ENCODE measurements around the gene CCDC78.

The CCDC78 gene

GRCh38 chr16:725041-725376, 1.2 kb downstream of the CCDC78 start:
- Histone ChIP-seq H3K36me3 (ENCODE audit: insufficient read depth, low read length) (no peaks in the 10 kb centered on the region), H3K4me2 (ENCODE audit: low read depth, low read length, poor library complexity, severe bottlenecking) (no peak overlapping the region), H3K9me3 (ENCODE audit: insufficient read depth, low read depth, low read length) (no peaks in the 10 kb centered on the region), H4K20me1 (ENCODE audit: insufficient read depth, low read length, poor library complexity, severe bottlenecking) (no peaks in the 10 kb centered on the region), H2AFZ (ENCODE audit: low read length) (no peak overlapping the region), H3K9ac (ENCODE audit: low read depth, low read length, poor library complexity, severe bottlenecking) (no peak overlapping the region), H3K27me3 (ENCODE audit: insufficient read depth, low read length, poor library complexity, severe bottlenecking) (no peaks in the 10 kb centered on the region), H3K4me1 (ENCODE audit: insufficient read depth, low read length, poor library complexity, severe bottlenecking) (no peaks in the 10 kb centered on the region), H3K9me2 (replicated peaks; ENCODE audit: low read depth, low read length) (no peaks in the 10 kb centered on the region), H3K79me2 (ENCODE audit: insufficient read depth, low read length) (no peaks in the 10 kb centered on the region), H3K4me3 (ENCODE audit: low read length, poor library complexity, severe bottlenecking) (no peak overlapping the region), H3F3A (ENCODE audit: low read depth) (no peaks in the 10 kb centered on the region)
- TF ChIP-seq EZH2phosphoT487 (IDR thresholded peaks at IDR 0.05; ENCODE audit: borderline replicate concordance) (no peak), CTCF (conservative IDR thresholded peaks at IDR 0.05; ENCODE audit: low read length) (no peak)

GRCh38 chr16:724188-725040, 1.8 kb downstream of the CCDC78 start:
- no peak overlapping the region for H3K9ac ChIP-seq (ENCODE audit: low read depth, low read length, poor library complexity, severe bottlenecking)
- no peaks in the 10 kb centered on the region for H3F3A ChIP-seq (ENCODE audit: low read depth)
- no peaks in the 10 kb centered on the region for H3K9me3 ChIP-seq (ENCODE audit: insufficient read depth, low read depth, low read length)
- TF ChIP-seq CTCF (conservative IDR thresholded peaks at IDR 0.05; ENCODE audit: low read length) (no peak), EZH2phosphoT487 (IDR thresholded peaks at IDR 0.05; ENCODE audit: borderline replicate concordance) (no peak)
- no peak overlapping the region for H3K4me3 ChIP-seq (ENCODE audit: low read length, poor library complexity, severe bottlenecking)
- H3K36me3 ChIP-seq (ENCODE audit: insufficient read depth, low read length): no peaks in the 10 kb centered on the region
- H4K20me1 ChIP-seq (ENCODE audit: insufficient read depth, low read length, poor library complexity, severe bottlenecking): no peaks in the 10 kb centered on the region
- H3K9me2 ChIP-seq (replicated peaks; ENCODE audit: low read depth, low read length): no peaks in the 10 kb centered on the region
- no peaks in the 10 kb centered on the region for H3K79me2 ChIP-seq (ENCODE audit: insufficient read depth, low read length)
- no peak overlapping the region for H3K4me2 ChIP-seq (ENCODE audit: low read depth, low read length, poor library complexity, severe bottlenecking)
- H2AFZ ChIP-seq (ENCODE audit: low read length): no peak overlapping the region
- no peaks in the 10 kb centered on the region for H3K27me3 ChIP-seq (ENCODE audit: insufficient read depth, low read length, poor library complexity, severe bottlenecking)
- H3K4me1 ChIP-seq (ENCODE audit: insufficient read depth, low read length, poor library complexity, severe bottlenecking): peaks cover 2% of the 10 kb centered on the region

DNA sequence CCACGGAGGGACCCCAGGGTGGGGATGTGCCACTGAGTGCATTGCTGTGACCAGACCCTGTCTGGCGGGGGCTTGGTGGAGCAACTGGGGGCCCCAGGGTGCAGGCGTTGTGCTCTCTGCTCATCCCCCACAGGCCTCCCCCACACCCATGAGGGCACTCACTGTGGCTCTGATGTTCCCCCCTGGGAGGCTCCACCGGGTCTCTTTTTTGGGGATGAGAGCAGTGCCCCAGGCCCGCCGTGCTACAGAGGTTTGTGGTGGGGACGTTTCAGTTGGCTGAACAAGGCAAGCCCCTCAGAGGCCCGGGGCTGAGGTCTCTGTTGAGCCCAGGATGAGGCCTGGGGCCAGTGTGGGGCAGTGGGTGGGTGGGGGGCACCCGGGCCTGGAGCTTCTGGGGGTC, 2.5 kb downstream of the CCDC78 start:
- H3F3A ChIP-seq (ENCODE audit: low read depth): no peaks in the 10 kb centered on the region
- no peaks in the 10 kb centered on the region for H3K9me3 ChIP-seq (ENCODE audit: insufficient read depth, low read depth, low read length)
- H3K9ac ChIP-seq (ENCODE audit: low read depth, low read length, poor library complexity, severe bottlenecking): no peak overlapping the region
- peaks cover 7% of the 10 kb centered on the region for H3K4me1 ChIP-seq (ENCODE audit: insufficient read depth, low read length, poor library complexity, severe bottlenecking)
- H3K9me2 ChIP-seq (replicated peaks; ENCODE audit: low read depth, low read length): no peaks in the 10 kb centered on the region
- H3K79me2 ChIP-seq (ENCODE audit: insufficient read depth, low read length): no peaks in the 10 kb centered on the region
- no peak overlapping the region for H2AFZ ChIP-seq (ENCODE audit: low read length)
- H3K36me3 ChIP-seq (ENCODE audit: insufficient read depth, low read length): no peaks in the 10 kb centered on the region
- H4K20me1 ChIP-seq (ENCODE audit: insufficient read depth, low read length, poor library complexity, severe bottlenecking): no peaks in the 10 kb centered on the region
- no peaks in the 10 kb centered on the region for H3K27me3 ChIP-seq (ENCODE audit: insufficient read depth, low read length, poor library complexity, severe bottlenecking)
- no peak for TF ChIP-seq EZH2phosphoT487 (IDR thresholded peaks at IDR 0.05; ENCODE audit: borderline replicate concordance)
- TF ChIP-seq CTCF (conservative IDR thresholded peaks at IDR 0.05; ENCODE audit: low read length): no peak
- H3K4me2 ChIP-seq (ENCODE audit: low read depth, low read length, poor library complexity, severe bottlenecking): no peak overlapping the region
- H3K4me3 ChIP-seq (ENCODE audit: low read length, poor library complexity, severe bottlenecking): no peak overlapping the region
